ENCODE results near the gene XYLB.

DNA sequence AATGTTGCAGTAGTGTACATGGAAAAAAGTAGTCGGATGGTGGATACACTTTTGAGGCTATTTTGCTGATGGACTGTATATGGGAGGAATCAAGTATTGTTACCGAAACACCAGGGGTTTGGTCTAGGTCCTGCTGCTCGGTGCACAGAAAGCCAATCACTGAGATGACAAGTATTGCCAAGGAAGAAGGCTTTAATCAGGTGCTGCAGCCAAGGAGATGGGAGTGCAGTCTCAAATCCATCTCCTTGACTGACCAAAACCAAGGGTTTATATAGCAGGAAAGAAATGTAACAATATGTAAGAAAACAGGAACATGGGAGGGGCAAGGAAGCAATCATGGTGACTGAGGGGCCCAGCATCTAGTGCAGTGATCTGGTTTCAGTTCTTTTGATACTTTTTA is 104.3 kb downstream of the XYLB start:
- TF ChIP-seq EZH2 (conservative IDR thresholded peaks at IDR 0.05; ENCODE audit: low read depth, low read length) (no peak), SIN3A (IDR thresholded peaks at IDR 0.05; ENCODE audit: borderline replicate concordance, low read depth, low read length) (no peak), ZNF746 (CRISPR knock-in tag; IDR thresholded peaks at IDR 0.05) (no peak), KDM1A (CRISPR knock-in tag; IDR thresholded peaks at IDR 0.05) (no peak), TARDBP (CRISPR knock-in tag; IDR thresholded peaks at IDR 0.05) (no peak)
- TF ChIP-seq, protein P1, sequence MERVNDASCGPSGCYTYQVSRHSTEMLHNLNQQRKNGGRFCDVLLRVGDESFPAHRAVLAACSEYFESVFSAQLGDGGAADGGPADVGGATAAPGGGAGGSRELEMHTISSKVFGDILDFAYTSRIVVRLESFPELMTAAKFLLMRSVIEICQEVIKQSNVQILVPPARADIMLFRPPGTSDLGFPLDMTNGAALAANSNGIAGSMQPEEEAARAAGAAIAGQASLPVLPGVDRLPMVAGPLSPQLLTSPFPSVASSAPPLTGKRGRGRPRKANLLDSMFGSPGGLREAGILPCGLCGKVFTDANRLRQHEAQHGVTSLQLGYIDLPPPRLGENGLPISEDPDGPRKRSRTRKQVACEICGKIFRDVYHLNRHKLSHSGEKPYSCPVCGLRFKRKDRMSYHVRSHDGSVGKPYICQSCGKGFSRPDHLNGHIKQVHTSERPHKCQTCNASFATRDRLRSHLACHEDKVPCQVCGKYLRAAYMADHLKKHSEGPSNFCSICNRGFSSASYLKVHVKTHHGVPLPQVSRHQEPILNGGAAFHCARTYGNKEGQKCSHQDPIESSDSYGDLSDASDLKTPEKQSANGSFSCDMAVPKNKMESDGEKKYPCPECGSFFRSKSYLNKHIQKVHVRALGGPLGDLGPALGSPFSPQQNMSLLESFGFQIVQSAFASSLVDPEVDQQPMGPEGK (CRISPR knock-in tag; IDR thresholded peaks at IDR 0.05): no peak

Data from HepG2 (cell line).